ENCODE data around the gene M6PR. TPM values are rescaled to one million over a fixed set of nuclear protein-coding genes. Genes with fewer than 3 reads are reported as not detected.

M6PR gene
- total RNA-seq, 1 experiment from 2014 or later: 112 TPM

DNA sequence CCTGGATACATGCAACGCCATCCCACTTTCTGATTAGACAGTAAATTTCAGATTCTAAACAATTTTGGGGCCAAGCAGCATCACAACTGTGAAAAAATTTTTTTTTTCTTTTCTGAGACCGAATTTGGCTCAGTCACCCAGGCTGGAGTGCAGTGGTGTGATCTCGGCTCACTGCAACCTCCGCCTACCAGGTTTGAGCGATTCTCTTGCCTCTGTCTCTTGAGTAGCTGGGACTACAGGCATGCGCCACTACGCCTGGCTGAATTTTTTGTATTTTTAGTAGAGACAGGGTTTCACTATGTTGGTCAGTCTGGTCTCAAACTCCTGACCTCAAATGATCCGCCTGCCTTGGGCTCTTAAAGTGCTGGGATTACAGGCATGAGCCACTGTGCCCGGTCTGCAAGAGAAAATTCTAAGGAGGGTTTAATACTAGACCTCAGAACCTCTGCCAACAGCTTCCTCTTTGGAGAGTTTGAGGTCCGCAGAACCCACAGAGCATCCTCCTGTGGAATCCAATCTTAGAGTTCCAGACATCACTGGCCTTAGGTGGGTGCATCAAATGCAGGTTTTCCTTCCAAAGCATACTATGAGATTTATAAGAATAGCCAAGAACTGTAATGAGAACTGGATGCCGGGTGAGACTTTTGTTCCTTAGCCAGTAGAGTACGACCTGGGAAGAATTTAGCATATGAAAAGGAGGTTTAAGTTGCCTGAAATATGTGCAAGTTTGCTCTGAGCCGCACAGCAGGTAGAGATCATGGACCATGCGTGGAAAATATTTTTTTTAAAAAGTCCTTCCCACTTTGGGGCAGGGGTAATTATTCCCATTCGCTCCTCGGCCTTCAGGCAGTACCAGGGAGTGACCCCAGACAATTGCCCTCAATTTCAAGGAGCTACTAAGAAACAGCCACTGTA, 42.9 kb downstream of the M6PR start:
- ATAC-seq: no peak
- no peaks in the 10 kb centered on the region for H3K36me3 ChIP-seq (ENCODE audit: low read depth, low read length)
- DNase-seq: no peak
- TF ChIP-seq EZH2phosphoT487 (IDR thresholded peaks at IDR 0.05; ENCODE audit: borderline replicate concordance, low read length): no peak
- TF ChIP-seq, protein P1, sequence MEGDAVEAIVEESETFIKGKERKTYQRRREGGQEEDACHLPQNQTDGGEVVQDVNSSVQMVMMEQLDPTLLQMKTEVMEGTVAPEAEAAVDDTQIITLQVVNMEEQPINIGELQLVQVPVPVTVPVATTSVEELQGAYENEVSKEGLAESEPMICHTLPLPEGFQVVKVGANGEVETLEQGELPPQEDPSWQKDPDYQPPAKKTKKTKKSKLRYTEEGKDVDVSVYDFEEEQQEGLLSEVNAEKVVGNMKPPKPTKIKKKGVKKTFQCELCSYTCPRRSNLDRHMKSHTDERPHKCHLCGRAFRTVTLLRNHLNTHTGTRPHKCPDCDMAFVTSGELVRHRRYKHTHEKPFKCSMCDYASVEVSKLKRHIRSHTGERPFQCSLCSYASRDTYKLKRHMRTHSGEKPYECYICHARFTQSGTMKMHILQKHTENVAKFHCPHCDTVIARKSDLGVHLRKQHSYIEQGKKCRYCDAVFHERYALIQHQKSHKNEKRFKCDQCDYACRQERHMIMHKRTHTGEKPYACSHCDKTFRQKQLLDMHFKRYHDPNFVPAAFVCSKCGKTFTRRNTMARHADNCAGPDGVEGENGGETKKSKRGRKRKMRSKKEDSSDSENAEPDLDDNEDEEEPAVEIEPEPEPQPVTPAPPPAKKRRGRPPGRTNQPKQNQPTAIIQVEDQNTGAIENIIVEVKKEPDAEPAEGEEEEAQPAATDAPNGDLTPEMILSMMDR (conservative IDR thresholded peaks at IDR 0.05; ENCODE audit: low read depth, low read length): no peak
- TF ChIP-seq EZH2 (IDR thresholded peaks at IDR 0.05; ENCODE audit: low read length, unreplicated experiment): no peak
- H3K9me2 ChIP-seq (replicated peaks; ENCODE audit: low read length): no peaks in the 10 kb centered on the region
- no peak overlapping the region for H3K4me2 ChIP-seq (ENCODE audit: low read length)
- H3K27me3 ChIP-seq (ENCODE audit: low read length): no peaks in the 10 kb centered on the region
- H2AFZ ChIP-seq (ENCODE audit: low read length): no peak overlapping the region
- ChIA-PET CTCF (no interaction called here), POLR2A (ENCODE audit: unreplicated experiment) (no interaction called here)
- H3K27ac ChIP-seq (ENCODE audit: low read length): no peak overlapping the region
- no peaks in the 10 kb centered on the region for H3K79me2 ChIP-seq (ENCODE audit: low read length)
- no peak overlapping the region for H3K9ac ChIP-seq (ENCODE audit: low read length)
- intact Hi-C loops (cut with micrococcal nuclease): no loop called here
- H3K4me3 ChIP-seq (ENCODE audit: low read length): no peak overlapping the region
- no peaks in the 10 kb centered on the region for H3K9me3 ChIP-seq (ENCODE audit: low read length)
- no peaks in the 10 kb centered on the region for H4K20me1 ChIP-seq (ENCODE audit: low read length)
- H3K4me1 ChIP-seq (ENCODE audit: insufficient read depth, low read length): no peaks in the 10 kb centered on the region
- no TSS peak for BruUV-seq (replicated peaks)
- no peaks in the 10 kb centered on the region for H3F3A ChIP-seq (ENCODE audit: low read length, unreplicated experiment)

DNA sequence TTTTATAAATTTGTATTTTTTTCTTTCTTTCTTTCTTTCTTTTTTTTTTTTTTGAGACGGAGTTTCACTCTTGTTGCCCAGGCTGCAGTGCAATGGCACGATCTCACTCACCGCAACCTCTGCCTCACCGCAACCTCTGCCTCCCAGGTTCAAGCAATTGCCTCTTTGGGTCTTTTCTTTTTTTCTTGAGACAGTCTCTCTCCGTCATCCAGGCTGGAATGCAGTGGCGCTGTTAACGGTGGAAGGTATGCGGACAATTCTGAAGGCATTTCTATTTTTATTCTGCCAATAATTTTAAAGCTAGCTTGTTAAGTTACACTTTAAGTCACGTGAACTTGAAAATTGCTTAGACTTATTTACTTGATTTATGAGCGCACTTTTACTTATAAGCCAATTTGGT, 43.9 kb downstream of the M6PR start:
- H2AFZ ChIP-seq (ENCODE audit: low read length): no peak overlapping the region

More for the DNA sequence above, 43.9 kb downstream of the M6PR start:
- Histone ChIP-seq H3K36me3 (ENCODE audit: low read depth, low read length) (no peaks in the 10 kb centered on the region), H3K79me2 (ENCODE audit: low read length) (no peaks in the 10 kb centered on the region), H3K4me2 (ENCODE audit: low read length) (no peak overlapping the region), H4K20me1 (ENCODE audit: low read length) (no peaks in the 10 kb centered on the region), H3K27me3 (ENCODE audit: low read length) (no peaks in the 10 kb centered on the region), H3K27ac (ENCODE audit: low read length) (no peak overlapping the region), H3K4me1 (ENCODE audit: insufficient read depth, low read length) (no peaks in the 10 kb centered on the region), H3K9me2 (replicated peaks; ENCODE audit: low read length) (no peaks in the 10 kb centered on the region), H3K4me3 (ENCODE audit: low read length) (no peak overlapping the region), H3F3A (ENCODE audit: low read length, unreplicated experiment) (no peaks in the 10 kb centered on the region), H3K9me3 (ENCODE audit: low read length) (no peaks in the 10 kb centered on the region), H3K9ac (ENCODE audit: low read length) (no peak overlapping the region)
- no TSS peak for BruUV-seq (replicated peaks)
- TF ChIP-seq, protein P1 (conservative IDR thresholded peaks at IDR 0.05; ENCODE audit: low read depth, low read length): no peak
- TF ChIP-seq EZH2phosphoT487 (IDR thresholded peaks at IDR 0.05; ENCODE audit: borderline replicate concordance, low read length) (no peak), EZH2 (IDR thresholded peaks at IDR 0.05; ENCODE audit: low read length, unreplicated experiment) (no peak)
- CTCF ChIA-PET: no interaction called here
- POLR2A ChIA-PET (ENCODE audit: unreplicated experiment): no interaction called here
- no peak for ATAC-seq
- DNase-seq: no peak
- intact Hi-C loops (cut with micrococcal nuclease): no loop called here
